T-helper 1 cell treated with Interleukin-12 subunit alpha and Interleukin-12 subunit beta and Interleukin-4 antibody, amounts not matched to agents 30 μg/mL and 1 μg/mL, for 36 hours (primary cell): ENCODE results near the gene DIAPH2.
A peak's percentile ranks its signal among the peaks of the same experiment; 100 is the strongest.

Experiments
- H3K27ac Mint-ChIP-seq: one replicate; pipeline ENCODE4 v1.8.0; 2021; ENCODE audit warnings: mild to moderate bottlenecking, mixed read lengths
- H3K27me3 Mint-ChIP-seq: one replicate; pipeline ENCODE4 v1.8.0; 2021; ENCODE audit warnings: low read depth, mixed read lengths
- H3K36me3 Mint-ChIP-seq: one replicate; pipeline ENCODE4 v1.8.0; 2021; ENCODE audit warnings: low read depth, mixed read lengths
- H3K4me1 Mint-ChIP-seq: one replicate; pipeline ENCODE4 v1.8.0; 2021; ENCODE audit warnings: low read depth, mixed read lengths
- H3K4me3 Mint-ChIP-seq: one replicate; pipeline ENCODE4 v1.8.0; 2021; ENCODE audit warnings: mild to moderate bottlenecking, moderate library complexity, mixed read lengths
- H3K9me3 Mint-ChIP-seq: one replicate; pipeline ENCODE4 v1.8.0; 2021; ENCODE audit warnings: mixed read lengths

Gene DIAPH2

GRCh38 chrX:97531825-97532224, 847.2 kb downstream of the DIAPH2 start:
- Mint-ChIP-seq H3K9me3 (peaks cover 29% of the 10 kb centered on the region), H3K4me1 (peaks cover 1% of the 10 kb centered on the region), H3K27ac (no peak overlapping the region), H3K27me3 (no peaks in the 10 kb centered on the region), H3K36me3 (peaks cover 4% of the 10 kb centered on the region), H3K4me3 (no peak overlapping the region)

DNA sequence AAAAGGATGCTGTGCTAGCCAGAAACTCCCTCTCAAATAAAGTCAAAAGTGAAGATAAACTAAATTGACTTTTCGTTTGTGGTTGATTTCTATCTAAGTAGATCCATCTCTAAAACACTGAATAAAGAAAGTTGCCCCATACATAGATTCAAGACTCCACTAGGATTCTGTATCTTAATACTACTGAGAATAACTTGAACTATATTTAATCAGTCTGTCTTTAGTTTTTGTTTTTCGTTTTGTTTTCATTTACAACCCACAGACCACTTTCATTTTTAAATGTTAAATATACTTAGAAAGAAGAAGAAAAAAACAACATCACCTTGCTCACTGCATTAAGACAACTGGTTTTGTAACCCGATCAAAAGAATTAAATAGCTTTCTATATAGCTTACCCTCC, 854.1 kb downstream of the DIAPH2 start:
- Mint-ChIP-seq H3K4me1 (no peaks in the 10 kb centered on the region), H3K27ac (no peak overlapping the region), H3K4me3 (no peak overlapping the region), H3K9me3 (no peaks in the 10 kb centered on the region), H3K27me3 (no peaks in the 10 kb centered on the region), H3K36me3 (no peaks in the 10 kb centered on the region)

GRCh38 chrX:97539970-97540519, 855.4 kb downstream of the DIAPH2 start:
- H3K27ac Mint-ChIP-seq, result no peak overlapping the region
- H3K36me3 Mint-ChIP-seq, result no peaks in the 10 kb centered on the region

DNA sequence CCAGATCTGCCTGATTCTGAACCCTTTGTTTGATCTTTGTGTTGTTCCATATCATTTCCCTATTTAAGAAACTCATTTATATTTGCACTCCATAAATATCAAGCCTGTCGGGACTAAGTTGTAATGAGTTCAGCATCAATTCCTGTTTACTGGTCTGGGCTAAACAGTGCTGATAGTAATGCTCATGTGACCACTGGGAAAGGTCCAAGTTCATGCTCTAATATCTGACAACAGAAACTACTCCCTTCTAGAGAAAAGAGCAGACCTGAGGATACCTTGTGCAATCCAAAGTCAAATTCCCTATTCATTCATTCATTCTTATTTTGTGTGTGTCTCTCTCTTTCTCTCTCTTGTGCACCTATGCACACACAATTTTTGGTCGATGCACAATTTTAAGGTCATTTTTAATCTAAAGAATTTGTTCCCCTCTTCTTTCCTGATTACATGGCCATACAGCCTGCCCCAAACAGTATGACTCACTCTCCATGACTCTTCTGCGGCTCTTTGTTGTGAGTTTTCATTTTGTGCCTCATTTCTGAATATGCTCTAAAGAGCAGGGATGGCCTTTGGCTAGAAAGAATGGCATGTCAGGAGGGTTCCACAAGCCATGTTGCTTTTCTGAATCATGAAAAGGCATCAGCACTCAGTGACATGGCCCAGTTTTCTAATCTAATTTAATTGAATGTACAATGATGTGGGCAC, 863.4 kb downstream of the DIAPH2 start:
- no peaks in the 10 kb centered on the region for H3K36me3 Mint-ChIP-seq
- no peak overlapping the region for H3K4me3 Mint-ChIP-seq
- H3K27ac Mint-ChIP-seq, result no peak overlapping the region
- H3K4me1 Mint-ChIP-seq, result no peaks in the 10 kb centered on the region
- no peaks in the 10 kb centered on the region for H3K27me3 Mint-ChIP-seq
- no peaks in the 10 kb centered on the region for H3K9me3 Mint-ChIP-seq

More at GRCh38 chrX:97539970-97540519, 855.4 kb downstream of the DIAPH2 start:
- Mint-ChIP-seq H3K4me3 (no peak overlapping the region), H3K4me1 (no peaks in the 10 kb centered on the region), H3K9me3 (no peaks in the 10 kb centered on the region), H3K27me3 (no peaks in the 10 kb centered on the region)

GRCh38 chrX:97551821-97552220, 867.2 kb downstream of the DIAPH2 start:
- Mint-ChIP-seq H3K4me1 (no peaks in the 10 kb centered on the region), H3K9me3 (no peaks in the 10 kb centered on the region), H3K4me3 (no peak overlapping the region), H3K27ac (no peak overlapping the region), H3K27me3 (no peaks in the 10 kb centered on the region), H3K36me3 (no peaks in the 10 kb centered on the region)

DNA sequence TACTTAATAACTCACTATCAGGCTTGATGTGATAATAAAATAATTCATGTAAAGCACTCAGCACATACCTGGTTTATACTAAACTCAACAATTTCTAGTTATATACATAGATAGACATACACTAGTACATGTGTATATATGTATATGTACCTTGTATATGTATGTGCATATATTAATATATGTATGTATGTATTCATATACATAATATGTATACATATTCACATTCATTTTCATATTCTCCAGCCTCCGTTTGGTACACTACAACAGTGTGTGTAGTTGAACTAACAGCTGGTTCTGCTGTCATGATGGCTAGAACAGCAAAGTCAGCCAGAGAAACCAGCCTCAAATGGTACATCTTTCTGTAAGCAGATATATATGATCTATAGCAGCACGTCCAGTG, 869.2 kb downstream of the DIAPH2 start:
- no peaks in the 10 kb centered on the region for H3K36me3 Mint-ChIP-seq
- no peak overlapping the region for H3K27ac Mint-ChIP-seq
- no peaks in the 10 kb centered on the region for H3K9me3 Mint-ChIP-seq
- H3K27me3 Mint-ChIP-seq, result no peaks in the 10 kb centered on the region
- H3K4me3 Mint-ChIP-seq, result no peak overlapping the region
- H3K4me1 Mint-ChIP-seq, result no peaks in the 10 kb centered on the region

GRCh38 chrX:97556359-97556758, 871.7 kb downstream of the DIAPH2 start:
- no peaks in the 10 kb centered on the region for H3K27me3 Mint-ChIP-seq
- H3K4me3 Mint-ChIP-seq, result no peak overlapping the region
- no peaks in the 10 kb centered on the region for H3K9me3 Mint-ChIP-seq
- peaks cover under 1% of the 10 kb centered on the region for H3K4me1 Mint-ChIP-seq
- H3K36me3 Mint-ChIP-seq, result no peaks in the 10 kb centered on the region
- no peak overlapping the region for H3K27ac Mint-ChIP-seq

GRCh38 chrX:97563531-97564133, 879.0 kb downstream of the DIAPH2 start:
- H3K36me3 Mint-ChIP-seq, result no peaks in the 10 kb centered on the region
- H3K27me3 Mint-ChIP-seq, result no peaks in the 10 kb centered on the region
- H3K4me1 Mint-ChIP-seq, result peaks cover 10% of the 10 kb centered on the region
- peak overlapping the region; percentile 83 for H3K27ac Mint-ChIP-seq
- no peaks in the 10 kb centered on the region for H3K9me3 Mint-ChIP-seq
- peak overlapping the region; percentile 73 for H3K4me3 Mint-ChIP-seq

DNA sequence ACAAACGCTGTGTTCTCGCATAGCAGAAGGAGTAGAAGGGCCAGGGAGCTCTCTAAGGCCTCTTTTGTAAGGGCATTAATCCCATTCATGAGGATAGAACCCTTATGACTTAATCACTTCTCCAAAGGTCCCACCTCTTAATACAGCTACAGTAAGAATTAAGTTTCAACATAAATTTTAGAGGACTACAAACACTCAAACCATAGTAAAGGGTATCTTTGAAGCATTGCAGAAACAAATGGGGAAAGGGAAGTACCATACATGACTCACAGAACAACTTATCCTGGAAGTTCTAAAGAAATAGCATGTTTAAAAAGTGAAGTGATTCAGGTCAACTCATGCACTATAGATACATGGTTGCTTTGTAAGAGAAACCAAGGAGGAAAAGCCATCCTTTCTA, 879.9 kb downstream of the DIAPH2 start:
- H3K9me3 Mint-ChIP-seq, result no peaks in the 10 kb centered on the region
- no peaks in the 10 kb centered on the region for H3K36me3 Mint-ChIP-seq
- no peak overlapping the region for H3K27ac Mint-ChIP-seq
- H3K27me3 Mint-ChIP-seq, result no peaks in the 10 kb centered on the region
- no peak overlapping the region for H3K4me3 Mint-ChIP-seq
- H3K4me1 Mint-ChIP-seq, result peaks cover 10% of the 10 kb centered on the region

- no peak overlapping the region for H3K4me3 Mint-ChIP-seq
- no peak overlapping the region for H3K27ac Mint-ChIP-seq
- no peaks in the 10 kb centered on the region for H3K4me1 Mint-ChIP-seq
- peaks cover 4% of the 10 kb centered on the region for H3K9me3 Mint-ChIP-seq
- H3K27me3 Mint-ChIP-seq, result no peaks in the 10 kb centered on the region
- no peaks in the 10 kb centered on the region for H3K36me3 Mint-ChIP-seq
These were observed 902.5 kb downstream of the DIAPH2 start for GRCh38 chrX:97587171-97587570.

GRCh38 chrX:97594646-97595224, 910.1 kb downstream of the DIAPH2 start:
- Mint-ChIP-seq H3K9me3 (peaks cover 6% of the 10 kb centered on the region), H3K4me3 (no peak overlapping the region), H3K4me1 (peaks cover 12% of the 10 kb centered on the region), H3K27me3 (no peaks in the 10 kb centered on the region), H3K27ac (no peak overlapping the region), H3K36me3 (no peaks in the 10 kb centered on the region)

DNA sequence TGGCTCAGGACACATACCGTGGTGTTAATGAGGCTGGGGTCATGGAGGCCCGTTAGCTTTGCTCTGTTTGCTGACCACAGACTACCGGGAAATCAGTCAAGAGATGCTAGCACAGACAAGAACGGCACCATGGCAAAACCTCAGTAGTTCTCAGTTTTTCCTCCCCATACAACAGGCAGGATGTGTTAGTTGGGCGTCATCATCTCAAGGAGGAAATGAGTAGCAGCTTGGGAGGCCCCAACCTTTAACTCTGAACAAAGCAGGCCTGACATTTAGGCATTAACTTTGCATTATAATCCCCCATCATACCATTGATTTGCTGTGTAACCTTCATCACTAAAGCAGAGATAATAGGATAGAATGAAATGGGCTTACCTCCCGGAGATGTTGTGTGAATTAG, 913.3 kb downstream of the DIAPH2 start:
- Mint-ChIP-seq H3K9me3 (peaks cover 6% of the 10 kb centered on the region), H3K27ac (peak overlapping the region; percentile 69), H3K36me3 (no peaks in the 10 kb centered on the region), H3K4me1 (peaks cover 12% of the 10 kb centered on the region), H3K4me3 (peak overlapping the region; percentile 46), H3K27me3 (no peaks in the 10 kb centered on the region)

- H3K9me3 Mint-ChIP-seq, result peaks cover 5% of the 10 kb centered on the region
- H3K27ac Mint-ChIP-seq, result no peak overlapping the region
- H3K36me3 Mint-ChIP-seq, result no peaks in the 10 kb centered on the region
- H3K4me3 Mint-ChIP-seq, result no peak overlapping the region
- H3K27me3 Mint-ChIP-seq, result no peaks in the 10 kb centered on the region
- H3K4me1 Mint-ChIP-seq, result peaks cover 11% of the 10 kb centered on the region
These were observed 918.0 kb downstream of the DIAPH2 start for GRCh38 chrX:97602465-97603258.

DNA sequence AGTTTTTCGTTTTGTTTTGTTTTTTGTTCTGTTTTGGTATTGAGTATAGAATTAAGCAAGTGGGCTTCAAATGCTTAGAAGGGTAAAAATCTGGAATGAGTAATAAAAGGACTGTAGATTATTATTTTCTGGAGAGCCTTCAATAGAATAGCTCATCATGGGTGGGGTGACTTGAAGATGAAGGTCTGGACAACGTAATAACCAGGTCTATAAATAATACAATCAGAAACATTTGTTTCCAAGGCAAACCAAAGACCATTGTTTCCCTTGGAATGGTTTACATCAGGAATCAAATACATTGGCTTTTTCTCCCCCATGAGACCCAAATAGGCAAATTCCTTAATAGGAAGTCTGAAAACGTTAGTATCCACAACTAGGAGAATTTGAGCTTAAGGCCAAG, 920.6 kb downstream of the DIAPH2 start:
- Mint-ChIP-seq H3K4me3 (no peak overlapping the region), H3K27ac (no peak overlapping the region), H3K4me1 (no peaks in the 10 kb centered on the region), H3K9me3 (no peaks in the 10 kb centered on the region), H3K27me3 (no peaks in the 10 kb centered on the region), H3K36me3 (no peaks in the 10 kb centered on the region)
